MM.1S (cell line): ENCODE data around the gene NDUFAF8.

Experiments used
- DNase-seq: peaks from one replicate; pipeline ENCODE4 v3.0.0-alpha.2; 2015
- H2AFZ ChIP-seq: fragments of 300-600 bp; sonication (generic); 2 replicates; pipeline ENCODE4 v1.6.0; 2016; ENCODE audit warnings: antibody characterized with exemption, low read length
- H3F3A ChIP-seq: fragments of 300-600 bp; sonication (generic); 2 replicates; pipeline ENCODE4 v1.6.1; 2016; ENCODE audit warnings: mild to moderate bottlenecking, antibody characterized with exemption, low read length, moderate library complexity, mixed read lengths; ENCODE audit not compliant: insufficient read depth
- H3K27ac ChIP-seq: fragments of 300-600 bp; sonication (generic); 2 replicates; pipeline ENCODE4 v1.5.1; 2016; ENCODE audit warnings: mild to moderate bottlenecking, low read length
- H3K27me3 ChIP-seq: fragments of 300-600 bp; sonication (generic); replicated peaks from 2 replicates; pipeline ENCODE4 v1.6.0; 2016; ENCODE audit warnings: low read length; ENCODE audit not compliant: insufficient read depth
- H3K36me3 ChIP-seq: fragments of 300-600 bp; sonication (generic); replicated peaks from 2 replicates; pipeline ENCODE4 v1.6.1; 2016; ENCODE audit warnings: mild to moderate bottlenecking, low read length, mixed read lengths; ENCODE audit not compliant: insufficient read depth
- H3K4me1 ChIP-seq: fragments of 300-600 bp; sonication (generic); 2 replicates; pipeline ENCODE4 v1.6.1; 2016; ENCODE audit warnings: low read length, mixed read lengths
- H3K4me2 ChIP-seq: fragments of 300-600 bp; sonication (generic); 2 replicates; pipeline ENCODE4 v1.6.0; 2016; ENCODE audit warnings: low read depth, low read length
- H3K4me3 ChIP-seq: fragments of 300-600 bp; sonication (generic); 2 replicates; pipeline ENCODE4 v1.5.1; 2016; ENCODE audit warnings: low read length, mixed read lengths
- H3K79me2 ChIP-seq: fragments of 300-600 bp; sonication (generic); 2 replicates; pipeline ENCODE4 v1.6.1; 2016; ENCODE audit warnings: mixed run types, low read length, mixed read lengths
- H3K9ac ChIP-seq: fragments of 300-600 bp; sonication (generic); 2 replicates; pipeline ENCODE4 v1.6.1; 2016; ENCODE audit warnings: low read length, mixed read lengths
- H3K9me2 ChIP-seq: fragments of 300-600 bp; sonication (generic); replicated peaks from 2 replicates; pipeline ENCODE4 v1.6.1; 2016; ENCODE audit warnings: mild to moderate bottlenecking, low read length, mixed read lengths; ENCODE audit not compliant: insufficient read depth
- H3K9me3 ChIP-seq: fragments of 300-600 bp; sonication (generic); replicated peaks from 2 replicates; pipeline ENCODE4 v1.6.1; 2016; ENCODE audit warnings: mild to moderate bottlenecking, low read length, mixed read lengths; ENCODE audit not compliant: insufficient read depth
- H4K20me1 ChIP-seq: fragments of 300-600 bp; sonication (generic); 2 replicates; pipeline ENCODE4 v1.6.1; 2016; ENCODE audit warnings: mild to moderate bottlenecking, low read length, moderate library complexity, mixed read lengths; ENCODE audit not compliant: insufficient read depth
- CTCF ChIP-seq: fragments of 300-600 bp; sonication (generic); IDR thresholded peaks from 2 replicates; pipeline ENCODE4 v1.5.1; 2016; ENCODE audit warnings: antibody characterized with exemption, low read length, mixed read lengths
- EZH2 ChIP-seq: fragments of 300-600 bp; sonication (generic); optimal IDR thresholded peaks from 2 replicates; pipeline ENCODE3; 2017; ENCODE audit warnings: low read depth, mild to moderate bottlenecking, antibody characterized with exemption, low read length, mixed read lengths
- EZH2phosphoT487 ChIP-seq: fragments of 300-600 bp; sonication (generic); IDR thresholded peaks from 2 replicates; pipeline ENCODE4 v1.6.1; 2018; ENCODE audit warnings: antibody characterized with exemption, low read length

NDUFAF8 gene

GRCh38 chr17:81273698-81274470 lies 34.8 kb downstream of the NDUFAF8 start:
- no peak overlapping the region for H3K27ac ChIP-seq
- no peak for DNase-seq
- no peak overlapping the region for H3K9ac ChIP-seq
- H3K36me3 ChIP-seq, result no peaks in the 10 kb centered on the region; the same call in 1 of the 2 replicates
- H3K4me1 ChIP-seq, result no peaks in the 10 kb centered on the region
- H3K4me2 ChIP-seq, result no peak overlapping the region
- TF ChIP-seq EZH2, result no peak
- no peak for TF ChIP-seq CTCF
- TF ChIP-seq EZH2phosphoT487, result no peak
- H4K20me1 ChIP-seq, result no peaks in the 10 kb centered on the region
- H3F3A ChIP-seq, result no peaks in the 10 kb centered on the region
- no peaks in the 10 kb centered on the region for H3K9me3 ChIP-seq
- no peak overlapping the region for H3K4me3 ChIP-seq
- no peaks in the 10 kb centered on the region for H3K27me3 ChIP-seq
- no peaks in the 10 kb centered on the region for H3K9me2 ChIP-seq
- no peak overlapping the region for H2AFZ ChIP-seq
- peaks cover 3% of the 10 kb centered on the region; the same call in 1 of the 2 replicates for H3K79me2 ChIP-seq

DNA sequence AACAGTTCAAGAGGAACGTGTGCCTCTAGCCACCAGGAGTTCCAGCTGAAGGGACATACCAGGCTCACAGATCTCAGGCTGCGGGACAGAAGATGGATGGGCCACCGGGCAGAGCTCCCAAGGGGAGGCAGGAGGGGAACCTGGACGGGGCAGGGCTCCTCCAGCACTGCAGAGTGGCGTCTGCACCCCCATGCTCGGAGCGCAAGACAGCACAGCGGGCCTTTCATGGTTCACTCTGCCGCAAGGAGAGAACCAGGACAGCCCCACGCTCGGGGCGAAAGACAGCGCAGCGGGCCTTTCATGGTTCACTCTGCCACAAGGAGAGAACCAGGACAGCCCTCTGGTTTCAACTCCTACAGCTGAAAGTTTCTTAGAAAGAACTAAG lies 35.3 kb downstream of the NDUFAF8 start:
- Histone ChIP-seq H3K27me3 (no peaks in the 10 kb centered on the region), H3K79me2 (peaks cover 4% of the 10 kb centered on the region; the same call in 1 of the 2 replicates), H3K36me3 (no peaks in the 10 kb centered on the region; the same call in 1 of the 2 replicates), H3K9me3 (no peaks in the 10 kb centered on the region), H3K4me3 (no peak overlapping the region), H3K9ac (no peak overlapping the region), H3K9me2 (no peaks in the 10 kb centered on the region), H3K4me1 (no peaks in the 10 kb centered on the region), H3K4me2 (no peak overlapping the region), H2AFZ (no peak overlapping the region), H4K20me1 (no peaks in the 10 kb centered on the region), H3F3A (no peaks in the 10 kb centered on the region), H3K27ac (no peak overlapping the region)
- TF ChIP-seq CTCF (no peak), EZH2 (no peak), EZH2phosphoT487 (no peak)
- no peak for DNase-seq

GRCh38 chr17:81276781-81277180 lies 37.7 kb downstream of the NDUFAF8 start:
- Histone ChIP-seq H2AFZ (no peak overlapping the region), H4K20me1 (no peaks in the 10 kb centered on the region), H3K4me2 (no peak overlapping the region), H3K4me3 (no peak overlapping the region), H3K27me3 (no peaks in the 10 kb centered on the region), H3K9ac (no peak overlapping the region), H3K79me2 (peaks cover 4% of the 10 kb centered on the region; the same call in 1 of the 2 replicates), H3K27ac (no peak overlapping the region), H3K9me2 (no peaks in the 10 kb centered on the region), H3K4me1 (no peaks in the 10 kb centered on the region), H3F3A (no peaks in the 10 kb centered on the region), H3K36me3 (no peaks in the 10 kb centered on the region; the same call in 1 of the 2 replicates), H3K9me3 (no peaks in the 10 kb centered on the region)
- no peak for DNase-seq
- TF ChIP-seq EZH2phosphoT487, result no peak

- Histone ChIP-seq H2AFZ (no peak overlapping the region), H3K27ac (no peak overlapping the region)
- no peak for DNase-seq
Observed at GRCh38 chr17:81277421-81277820, 38.3 kb downstream of the NDUFAF8 start.

More at GRCh38 chr17:81277421-81277820, 38.3 kb downstream of the NDUFAF8 start:
- Histone ChIP-seq H3K4me3 (no peak overlapping the region), H3F3A (no peaks in the 10 kb centered on the region), H3K79me2 (peaks cover 4% of the 10 kb centered on the region; the same call in 1 of the 2 replicates), H3K36me3 (no peaks in the 10 kb centered on the region; the same call in 1 of the 2 replicates), H3K27me3 (no peaks in the 10 kb centered on the region), H3K4me1 (no peaks in the 10 kb centered on the region), H3K9me3 (no peaks in the 10 kb centered on the region), H3K4me2 (no peak overlapping the region), H3K9me2 (no peaks in the 10 kb centered on the region), H3K9ac (no peak overlapping the region), H4K20me1 (no peaks in the 10 kb centered on the region)
- TF ChIP-seq EZH2phosphoT487 (no peak), EZH2 (no peak)
